MM.1S (cell line): Measurements from ENCODE around the gene TDRD3.

Experiments
- DNase-seq: peaks from one replicate; pipeline ENCODE4 v3.0.0-alpha.2; 2015
- H2AFZ ChIP-seq: fragments of 300-600 bp; sonication (generic); 2 replicates; pipeline ENCODE4 v1.6.0; 2016; ENCODE audit warnings: antibody characterized with exemption, low read length
- H3F3A ChIP-seq: fragments of 300-600 bp; sonication (generic); 2 replicates; pipeline ENCODE4 v1.6.1; 2016; ENCODE audit warnings: mild to moderate bottlenecking, antibody characterized with exemption, low read length, moderate library complexity, mixed read lengths; ENCODE audit not compliant: insufficient read depth
- H3K27ac ChIP-seq: fragments of 300-600 bp; sonication (generic); 2 replicates; pipeline ENCODE4 v1.5.1; 2016; ENCODE audit warnings: mild to moderate bottlenecking, low read length
- H3K27me3 ChIP-seq: fragments of 300-600 bp; sonication (generic); replicated peaks from 2 replicates; pipeline ENCODE4 v1.6.0; 2016; ENCODE audit warnings: low read length; ENCODE audit not compliant: insufficient read depth
- H3K36me3 ChIP-seq: fragments of 300-600 bp; sonication (generic); replicated peaks from 2 replicates; pipeline ENCODE4 v1.6.1; 2016; ENCODE audit warnings: mild to moderate bottlenecking, low read length, mixed read lengths; ENCODE audit not compliant: insufficient read depth
- H3K4me1 ChIP-seq: fragments of 300-600 bp; sonication (generic); 2 replicates; pipeline ENCODE4 v1.6.1; 2016; ENCODE audit warnings: low read length, mixed read lengths
- H3K4me2 ChIP-seq: fragments of 300-600 bp; sonication (generic); 2 replicates; pipeline ENCODE4 v1.6.0; 2016; ENCODE audit warnings: low read depth, low read length
- H3K4me3 ChIP-seq: fragments of 300-600 bp; sonication (generic); 2 replicates; pipeline ENCODE4 v1.5.1; 2016; ENCODE audit warnings: low read length, mixed read lengths
- H3K79me2 ChIP-seq: fragments of 300-600 bp; sonication (generic); 2 replicates; pipeline ENCODE4 v1.6.1; 2016; ENCODE audit warnings: mixed run types, low read length, mixed read lengths
- H3K9ac ChIP-seq: fragments of 300-600 bp; sonication (generic); 2 replicates; pipeline ENCODE4 v1.6.1; 2016; ENCODE audit warnings: low read length, mixed read lengths
- H3K9me2 ChIP-seq: fragments of 300-600 bp; sonication (generic); replicated peaks from 2 replicates; pipeline ENCODE4 v1.6.1; 2016; ENCODE audit warnings: mild to moderate bottlenecking, low read length, mixed read lengths; ENCODE audit not compliant: insufficient read depth
- H3K9me3 ChIP-seq: fragments of 300-600 bp; sonication (generic); replicated peaks from 2 replicates; pipeline ENCODE4 v1.6.1; 2016; ENCODE audit warnings: mild to moderate bottlenecking, low read length, mixed read lengths; ENCODE audit not compliant: insufficient read depth
- H4K20me1 ChIP-seq: fragments of 300-600 bp; sonication (generic); 2 replicates; pipeline ENCODE4 v1.6.1; 2016; ENCODE audit warnings: mild to moderate bottlenecking, low read length, moderate library complexity, mixed read lengths; ENCODE audit not compliant: insufficient read depth
- CTCF ChIP-seq: fragments of 300-600 bp; sonication (generic); IDR thresholded peaks from 2 replicates; pipeline ENCODE4 v1.5.1; 2016; ENCODE audit warnings: antibody characterized with exemption, low read length, mixed read lengths
- EZH2 ChIP-seq: fragments of 300-600 bp; sonication (generic); optimal IDR thresholded peaks from 2 replicates; pipeline ENCODE3; 2017; ENCODE audit warnings: low read depth, mild to moderate bottlenecking, antibody characterized with exemption, low read length, mixed read lengths
- EZH2phosphoT487 ChIP-seq: fragments of 300-600 bp; sonication (generic); IDR thresholded peaks from 2 replicates; pipeline ENCODE4 v1.6.1; 2018; ENCODE audit warnings: antibody characterized with exemption, low read length

Gene TDRD3

DNA sequence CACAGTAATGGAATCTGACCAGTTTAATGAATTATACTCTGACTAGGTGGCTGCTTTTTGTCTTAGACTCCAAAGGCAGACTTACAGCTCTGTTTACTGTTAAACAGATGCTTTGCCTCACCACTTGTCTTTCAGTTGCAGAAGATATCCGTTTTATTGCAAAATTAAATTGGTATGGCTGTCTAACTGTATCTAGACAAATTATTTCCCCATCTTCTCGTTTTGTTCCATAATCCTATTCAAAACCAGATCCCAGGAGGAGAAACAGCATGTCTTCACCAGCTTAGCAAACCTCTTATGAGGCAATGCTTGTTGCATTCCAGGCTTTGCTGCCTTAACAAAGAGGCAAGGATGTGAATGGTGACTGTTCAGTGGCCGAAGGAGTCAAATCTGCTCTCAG is 215.6 kb downstream of the TDRD3 start:
- TF ChIP-seq CTCF: no peak
- TF ChIP-seq EZH2phosphoT487: no peak
- no peak for TF ChIP-seq EZH2
- no peaks in the 10 kb centered on the region for H3K9me2 ChIP-seq
- H3K79me2 ChIP-seq: no peaks in the 10 kb centered on the region
- H3K27me3 ChIP-seq: no peaks in the 10 kb centered on the region
- H3K4me1 ChIP-seq: no peaks in the 10 kb centered on the region
- no peak overlapping the region for H2AFZ ChIP-seq
- H3K9ac ChIP-seq: no peak overlapping the region
- no peak overlapping the region for H3K27ac ChIP-seq
- no peaks in the 10 kb centered on the region for H3K36me3 ChIP-seq
- H3K4me3 ChIP-seq: no peak overlapping the region
- H4K20me1 ChIP-seq: no peaks in the 10 kb centered on the region
- H3F3A ChIP-seq: no peaks in the 10 kb centered on the region
- DNase-seq: no peak
- H3K4me2 ChIP-seq: no peak overlapping the region
- no peaks in the 10 kb centered on the region for H3K9me3 ChIP-seq

- Histone ChIP-seq H3K4me1 (no peaks in the 10 kb centered on the region), H4K20me1 (no peaks in the 10 kb centered on the region), H2AFZ (no peak overlapping the region), H3K79me2 (no peaks in the 10 kb centered on the region), H3K9ac (no peak overlapping the region), H3K4me2 (no peak overlapping the region), H3K9me2 (no peaks in the 10 kb centered on the region), H3K27me3 (no peaks in the 10 kb centered on the region), H3F3A (no peaks in the 10 kb centered on the region), H3K27ac (no peak overlapping the region), H3K4me3 (no peak overlapping the region), H3K9me3 (no peaks in the 10 kb centered on the region), H3K36me3 (no peaks in the 10 kb centered on the region)
- TF ChIP-seq EZH2 (no peak), EZH2phosphoT487 (no peak), CTCF (no peak)
- DNase-seq: no peak
Measured at GRCh38 chr13:60613080-60613479, 216.1 kb downstream of the TDRD3 start.

- H3K79me2 ChIP-seq: no peaks in the 10 kb centered on the region
- no peak overlapping the region for H3K27ac ChIP-seq
- no peaks in the 10 kb centered on the region for H4K20me1 ChIP-seq
- no peaks in the 10 kb centered on the region for H3F3A ChIP-seq
- no peaks in the 10 kb centered on the region for H3K9me2 ChIP-seq
- no peak overlapping the region for H3K4me2 ChIP-seq
- no peaks in the 10 kb centered on the region for H3K4me1 ChIP-seq
- H3K9ac ChIP-seq: no peak overlapping the region
- H2AFZ ChIP-seq: no peak overlapping the region
- no peaks in the 10 kb centered on the region for H3K36me3 ChIP-seq
- no peaks in the 10 kb centered on the region for H3K27me3 ChIP-seq
- TF ChIP-seq EZH2phosphoT487 (no peak), EZH2 (no peak), CTCF (no peak)
- H3K4me3 ChIP-seq: no peak overlapping the region
- H3K9me3 ChIP-seq: no peaks in the 10 kb centered on the region
- no peak for DNase-seq
Measured at GRCh38 chr13:60617991-60618733, 221.1 kb downstream of the TDRD3 start.
